ENCODE data around the gene NSD2. TPM values are rescaled to one million over a fixed set of nuclear protein-coding genes. Genes with fewer than 3 reads are reported as not detected.

NSD2 gene
- total and polyA plus RNA-seq, 9 of the 15 experiments (the other 6 are each of a cell fraction or from before 2014, with no cell fraction given), result 6.4 to 126 (median 58.8) TPM

DNA sequence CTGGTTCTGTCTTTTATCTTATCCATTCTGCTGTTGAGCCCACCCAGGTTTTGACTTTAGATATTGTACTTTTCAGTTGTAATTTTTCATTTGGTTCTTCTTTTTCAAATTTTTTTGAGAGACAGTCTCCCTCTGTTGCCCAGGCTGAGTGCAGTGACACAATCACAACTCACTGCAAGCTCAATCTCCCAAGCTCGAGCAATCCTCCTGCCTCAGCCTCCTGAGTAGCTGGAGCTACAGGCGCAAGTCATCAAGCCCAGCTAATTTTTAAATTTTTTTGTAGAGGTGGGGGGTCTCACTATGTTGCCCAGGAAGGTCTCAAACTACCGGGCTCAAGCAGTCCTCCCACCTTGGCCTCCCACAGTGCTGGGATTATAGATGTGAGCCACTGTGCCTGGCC lies 41.0 kb upstream of the NSD2 start:
- no TSS peak for BruUV-seq (replicated peaks)
- POLR2A ChIA-PET, result interaction anchor here (0.8 to 1.5 kb wide), 3 partner anchors 8 to 26 kb away, joined by 3 to 9 read pairs (median 3); partner anchors contain the start of gene LETM1
- Histone ChIP-seq H4K20me1 (replicated peaks; ENCODE audit: control insufficient read depth, insufficient read depth, low read length) (peaks cover 4% of the 10 kb centered on the region; the same call in 1 of the 2 replicates), H3K4me3 (no peak overlapping the region), H3K79me2 (ENCODE audit: control insufficient read depth, insufficient read depth, low read length) (no peaks in the 10 kb centered on the region; the same call in 2 of the 3 replicates), H3K9ac (ENCODE audit: insufficient read depth in 1 of 2, low read depth in 2 of 2, low read length in 2 of 2) (no peak overlapping the region), H3K27ac (ENCODE audit: extremely low read depth, low read depth, low read length) (no peak overlapping the region), H3K9me1 (ENCODE audit: control insufficient read depth, insufficient read depth, low read length) (no peaks in the 10 kb centered on the region), H3K9me3 (replicated peaks; ENCODE audit: control insufficient read depth, insufficient read depth, low read depth, low read length) (no peaks in the 10 kb centered on the region), H3K4me1 (replicated peaks in 1 of 2; ENCODE audit: control insufficient read depth in 2 of 2, insufficient read depth in 2 of 2, low read length in 2 of 2) (no peaks in the 10 kb centered on the region; a peak in 2 of 5 replicates), H3K4me2 (ENCODE audit: insufficient read depth, low read length) (no peak overlapping the region), H3K36me3 (ENCODE audit: control insufficient read depth, insufficient read depth, low read length) (peaks cover 75% of the 10 kb centered on the region; the same call in 2 of the 3 replicates), H2AFZ (ENCODE audit: low read depth, low read length) (no peak overlapping the region), H3K27me3 (ENCODE audit: control insufficient read depth in 2 of 2, insufficient read depth in 2 of 2, low read length in 2 of 2) (no peaks in the 10 kb centered on the region)
- CTCF ChIA-PET (ENCODE audit: low intra/inter-chr PET ratio), result no interaction called here
- intact Hi-C loops (cut with micrococcal nuclease), result no loop called here
- no peak for FAIRE-seq
- DNase-seq (ENCODE audit: extremely low read depth in 1 of 4, low spot score in 3 of 4), result no peak
- TF ChIP-seq FOXA1 (IDR thresholded peaks at IDR 0.05; ENCODE audit: borderline replicate concordance) (no peak), KHSRP (IDR thresholded peaks at IDR 0.05) (no peak), SMAD1 (IDR thresholded peaks at IDR 0.05; ENCODE audit: low read depth, low read length, partially characterized antibody) (no peak), FUS (optimal IDR thresholded peaks at IDR 0.05; ENCODE audit: low read depth, low read length) (no peak), TFAM (CRISPR knock-in tag; conservative IDR thresholded peaks at IDR 0.05) (no peak), ZBTB9 (CRISPR knock-in tag; IDR thresholded peaks at IDR 0.05) (no peak), ZFP1 (CRISPR knock-in tag; IDR thresholded peaks at IDR 0.05) (no peak)
- TF ChIP-seq, protein P1, sequence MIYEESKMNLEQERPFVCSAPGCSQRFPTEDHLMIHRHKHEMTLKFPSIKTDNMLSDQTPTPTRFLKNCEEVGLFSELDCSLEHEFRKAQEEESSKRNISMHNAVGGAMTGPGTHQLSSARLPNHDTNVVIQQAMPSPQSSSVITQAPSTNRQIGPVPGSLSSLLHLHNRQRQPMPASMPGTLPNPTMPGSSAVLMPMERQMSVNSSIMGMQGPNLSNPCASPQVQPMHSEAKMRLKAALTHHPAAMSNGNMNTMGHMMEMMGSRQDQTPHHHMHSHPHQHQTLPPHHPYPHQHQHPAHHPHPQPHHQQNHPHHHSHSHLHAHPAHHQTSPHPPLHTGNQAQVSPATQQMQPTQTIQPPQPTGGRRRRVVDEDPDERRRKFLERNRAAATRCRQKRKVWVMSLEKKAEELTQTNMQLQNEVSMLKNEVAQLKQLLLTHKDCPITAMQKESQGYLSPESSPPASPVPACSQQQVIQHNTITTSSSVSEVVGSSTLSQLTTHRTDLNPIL (CRISPR knock-in tag; IDR thresholded peaks at IDR 0.05), result no peak
- TF ChIP-seq, protein P2, sequence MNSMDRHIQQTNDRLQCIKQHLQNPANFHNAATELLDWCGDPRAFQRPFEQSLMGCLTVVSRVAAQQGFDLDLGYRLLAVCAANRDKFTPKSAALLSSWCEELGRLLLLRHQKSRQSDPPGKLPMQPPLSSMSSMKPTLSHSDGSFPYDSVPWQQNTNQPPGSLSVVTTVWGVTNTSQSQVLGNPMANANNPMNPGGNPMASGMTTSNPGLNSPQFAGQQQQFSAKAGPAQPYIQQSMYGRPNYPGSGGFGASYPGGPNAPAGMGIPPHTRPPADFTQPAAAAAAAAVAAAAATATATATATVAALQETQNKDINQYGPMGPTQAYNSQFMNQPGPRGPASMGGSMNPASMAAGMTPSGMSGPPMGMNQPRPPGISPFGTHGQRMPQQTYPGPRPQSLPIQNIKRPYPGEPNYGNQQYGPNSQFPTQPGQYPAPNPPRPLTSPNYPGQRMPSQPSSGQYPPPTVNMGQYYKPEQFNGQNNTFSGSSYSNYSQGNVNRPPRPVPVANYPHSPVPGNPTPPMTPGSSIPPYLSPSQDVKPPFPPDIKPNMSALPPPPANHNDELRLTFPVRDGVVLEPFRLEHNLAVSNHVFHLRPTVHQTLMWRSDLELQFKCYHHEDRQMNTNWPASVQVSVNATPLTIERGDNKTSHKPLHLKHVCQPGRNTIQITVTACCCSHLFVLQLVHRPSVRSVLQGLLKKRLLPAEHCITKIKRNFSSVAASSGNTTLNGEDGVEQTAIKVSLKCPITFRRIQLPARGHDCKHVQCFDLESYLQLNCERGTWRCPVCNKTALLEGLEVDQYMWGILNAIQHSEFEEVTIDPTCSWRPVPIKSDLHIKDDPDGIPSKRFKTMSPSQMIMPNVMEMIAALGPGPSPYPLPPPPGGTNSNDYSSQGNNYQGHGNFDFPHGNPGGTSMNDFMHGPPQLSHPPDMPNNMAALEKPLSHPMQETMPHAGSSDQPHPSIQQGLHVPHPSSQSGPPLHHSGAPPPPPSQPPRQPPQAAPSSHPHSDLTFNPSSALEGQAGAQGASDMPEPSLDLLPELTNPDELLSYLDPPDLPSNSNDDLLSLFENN (IDR thresholded peaks at IDR 0.05; ENCODE audit: low read depth in 2 of 2, low read length in 2 of 2), result no peak
- TF ChIP-seq, protein P3, sequence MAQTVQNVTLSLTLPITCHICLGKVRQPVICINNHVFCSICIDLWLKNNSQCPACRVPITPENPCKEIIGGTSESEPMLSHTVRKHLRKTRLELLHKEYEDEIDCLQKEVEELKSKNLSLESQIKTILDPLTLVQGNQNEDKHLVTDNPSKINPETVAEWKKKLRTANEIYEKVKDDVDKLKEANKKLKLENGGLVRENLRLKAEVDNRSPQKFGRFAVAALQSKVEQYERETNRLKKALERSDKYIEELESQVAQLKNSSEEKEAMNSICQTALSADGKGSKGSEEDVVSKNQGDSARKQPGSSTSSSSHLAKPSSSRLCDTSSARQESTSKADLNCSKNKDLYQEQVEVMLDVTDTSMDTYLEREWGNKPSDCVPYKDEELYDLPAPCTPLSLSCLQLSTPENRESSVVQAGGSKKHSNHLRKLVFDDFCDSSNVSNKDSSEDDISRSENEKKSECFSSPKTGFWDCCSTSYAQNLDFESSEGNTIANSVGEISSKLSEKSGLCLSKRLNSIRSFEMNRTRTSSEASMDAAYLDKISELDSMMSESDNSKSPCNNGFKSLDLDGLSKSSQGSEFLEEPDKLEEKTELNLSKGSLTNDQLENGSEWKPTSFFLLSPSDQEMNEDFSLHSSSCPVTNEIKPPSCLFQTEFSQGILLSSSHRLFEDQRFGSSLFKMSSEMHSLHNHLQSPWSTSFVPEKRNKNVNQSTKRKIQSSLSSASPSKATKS (CRISPR knock-in tag; IDR thresholded peaks at IDR 0.05), result no peak
- 85% methylated on average over 3 of the region's 3 CpGs for WGBS (ENCODE audit: insufficient coverage, low coverage, missing lambda C conversion rate)
- no peak for ATAC-seq
- in situ Hi-C loops (cut with MboI), result no loop called here

Data from K562 (cell line).